Measurements from ENCODE around the gene MATN3. TPM values are rescaled to one million over a fixed set of nuclear protein-coding genes. Genes with fewer than 3 reads are reported as not detected.

The MATN3 gene
- total and polyA plus RNA-seq, 8 donors: 3.7 to 12.0 (median 9.4) TPM

DNA sequence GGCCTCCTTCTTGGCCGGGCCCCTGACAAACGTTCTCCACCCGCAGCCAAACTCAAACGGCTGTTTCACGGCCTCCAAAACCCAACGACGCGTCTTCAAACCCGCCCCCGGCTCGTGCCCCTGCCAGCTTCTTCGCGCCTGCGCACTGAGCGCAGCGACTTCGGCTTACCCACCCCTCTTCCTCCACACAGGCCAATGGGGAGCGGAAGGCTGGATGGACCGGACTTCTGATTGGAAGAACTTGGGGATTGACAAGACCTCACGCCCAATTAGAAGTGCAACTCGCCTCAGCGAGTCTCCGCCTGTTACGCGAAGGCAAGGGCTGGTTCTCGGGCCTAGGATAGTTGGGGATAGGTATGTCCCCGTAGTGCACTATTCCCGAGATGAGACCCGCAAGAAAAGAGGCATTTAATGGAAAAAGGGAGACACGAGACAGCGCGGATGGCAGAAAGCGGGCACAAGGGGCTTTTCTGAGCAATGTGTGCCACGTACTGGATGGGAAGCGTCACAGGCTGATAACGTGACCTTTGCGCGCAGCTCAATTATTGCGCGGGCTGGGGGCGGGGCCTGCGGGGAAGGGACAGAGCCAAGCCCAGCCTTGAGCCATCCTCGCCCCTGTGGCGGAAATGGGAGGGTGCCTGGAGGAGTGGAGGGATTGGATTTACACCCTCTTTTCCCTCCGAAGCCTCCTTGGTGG is 39.2 kb upstream of the MATN3 start, which contains the start of gene LAPTM4A:
Gene LAPTM4A, minus strand, starts transcription at position 97 of the 697 bp plus-strand sequence. CDS start 108 bp downstream, outside the sequence.
- Histone ChIP-seq H3K9me3 (no peaks in the 10 kb centered on the region), H3K27ac (peak within 1 kb of the TSS; percentile 98 to 99), H3K27me3 (no peaks in the 10 kb centered on the region), H3K36me3 (no peaks in the 10 kb centered on the region), H3K4me1 (peaks cover 17 to 41% of the 10 kb centered on the region in 2 donors), H3K4me3 (peak within 1 kb of the TSS; percentile 61 to 76)
- TF ChIP-seq, protein P1, sequence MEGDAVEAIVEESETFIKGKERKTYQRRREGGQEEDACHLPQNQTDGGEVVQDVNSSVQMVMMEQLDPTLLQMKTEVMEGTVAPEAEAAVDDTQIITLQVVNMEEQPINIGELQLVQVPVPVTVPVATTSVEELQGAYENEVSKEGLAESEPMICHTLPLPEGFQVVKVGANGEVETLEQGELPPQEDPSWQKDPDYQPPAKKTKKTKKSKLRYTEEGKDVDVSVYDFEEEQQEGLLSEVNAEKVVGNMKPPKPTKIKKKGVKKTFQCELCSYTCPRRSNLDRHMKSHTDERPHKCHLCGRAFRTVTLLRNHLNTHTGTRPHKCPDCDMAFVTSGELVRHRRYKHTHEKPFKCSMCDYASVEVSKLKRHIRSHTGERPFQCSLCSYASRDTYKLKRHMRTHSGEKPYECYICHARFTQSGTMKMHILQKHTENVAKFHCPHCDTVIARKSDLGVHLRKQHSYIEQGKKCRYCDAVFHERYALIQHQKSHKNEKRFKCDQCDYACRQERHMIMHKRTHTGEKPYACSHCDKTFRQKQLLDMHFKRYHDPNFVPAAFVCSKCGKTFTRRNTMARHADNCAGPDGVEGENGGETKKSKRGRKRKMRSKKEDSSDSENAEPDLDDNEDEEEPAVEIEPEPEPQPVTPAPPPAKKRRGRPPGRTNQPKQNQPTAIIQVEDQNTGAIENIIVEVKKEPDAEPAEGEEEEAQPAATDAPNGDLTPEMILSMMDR (IDR thresholded peaks at IDR 0.05): peak; percentile 15 to 36
- peak; percentile 98 to 100 (median 100) for DNase-seq
- peak; percentile 94 for ATAC-seq
- intact Hi-C loops (cut with DNase I): no loop called here

DNA sequence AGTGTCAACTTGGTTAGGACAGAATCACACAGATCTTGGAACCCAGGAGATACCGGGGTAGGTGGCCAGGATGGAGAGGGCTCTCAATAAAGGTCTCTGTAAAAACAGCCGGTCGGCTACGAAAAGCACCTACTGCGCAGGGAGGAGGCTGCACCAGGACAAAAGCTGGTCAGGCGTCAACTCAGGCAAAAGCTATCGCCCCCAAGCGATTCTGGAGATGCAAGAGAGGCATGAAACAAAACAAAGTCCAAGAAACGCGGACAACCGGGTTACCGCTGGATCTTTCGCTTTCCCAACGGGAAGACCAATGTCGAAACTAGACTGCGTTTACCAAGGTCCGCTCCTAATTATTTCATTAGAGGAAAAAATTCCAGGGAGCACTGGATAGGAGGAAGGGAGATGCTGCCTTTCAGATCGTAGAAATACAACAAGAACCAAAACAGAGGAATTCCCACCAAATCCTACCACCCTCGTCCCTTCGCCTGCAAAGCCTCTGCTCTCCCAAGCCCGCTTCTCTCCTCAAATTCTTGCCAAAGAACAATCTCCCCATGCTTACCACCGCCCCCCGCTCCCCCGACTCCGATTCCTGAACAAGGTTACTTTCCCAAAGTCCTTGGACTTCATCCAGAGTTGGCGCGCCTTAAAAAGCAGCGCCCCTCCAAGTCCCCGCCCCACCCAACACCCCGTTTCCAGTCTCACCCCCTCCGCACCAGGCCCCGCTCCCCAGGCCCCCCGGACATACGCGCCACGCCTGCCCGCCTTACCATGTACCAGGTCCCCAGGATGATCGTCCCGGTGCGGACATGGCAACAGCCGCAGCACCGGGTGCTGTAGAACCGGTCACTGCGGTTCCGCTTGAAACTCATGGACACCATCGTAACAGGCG is 38.4 kb upstream of the MATN3 start:
- H3K36me3 ChIP-seq: no peaks in the 10 kb centered on the region
- DNase-seq: peak in 3 of 4 donors; percentile 54 to 78 (median 62)
- TF ChIP-seq, protein P1 (IDR thresholded peaks at IDR 0.05): no peak
- no peaks in the 10 kb centered on the region for H3K9me3 ChIP-seq
- peak overlapping the region; percentile 98 to 99 for H3K27ac ChIP-seq
- peak; percentile 16 for ATAC-seq
- H3K4me1 ChIP-seq: peaks cover 17 to 49% of the 10 kb centered on the region in 2 donors
- peak overlapping the region; percentile 61 to 76 for H3K4me3 ChIP-seq
- intact Hi-C loops (cut with DNase I): no loop called here
- no peaks in the 10 kb centered on the region for H3K27me3 ChIP-seq

DNA sequence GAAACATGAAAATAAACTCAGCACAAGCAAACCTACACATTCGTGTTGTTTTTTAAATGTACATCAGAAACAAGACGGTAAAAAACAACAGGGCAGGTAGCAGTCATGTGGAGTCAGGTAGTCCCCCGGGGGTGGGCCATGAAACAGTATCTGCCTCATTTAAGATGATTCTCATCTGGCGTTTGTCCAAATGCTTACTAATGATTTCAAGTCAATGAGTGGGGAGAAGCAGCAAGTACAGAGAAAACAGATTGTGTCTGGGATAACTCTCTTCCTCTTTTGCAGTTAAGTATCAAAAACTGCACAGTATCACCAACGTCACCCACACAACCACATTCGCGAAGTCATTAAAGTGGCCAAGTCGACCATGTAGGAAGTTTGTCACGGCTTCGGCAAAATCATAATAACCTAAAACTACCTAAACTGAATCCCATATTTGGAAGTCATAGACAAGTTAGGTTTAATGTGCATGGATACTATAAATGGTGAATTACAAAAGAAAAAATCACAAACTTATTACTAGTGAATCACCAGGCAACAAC is 37.7 kb upstream of the MATN3 start:
- no peaks in the 10 kb centered on the region for H3K27me3 ChIP-seq
- DNase-seq (peak in 3 of 4 donors; percentile 48 to 72 (median 49)), ATAC-seq (peak; percentile 2)
- peak overlapping the region; percentile 98 to 99 for H3K27ac ChIP-seq
- intact Hi-C loops (cut with DNase I): no loop called here
- peaks cover 17 to 56% of the 10 kb centered on the region in 2 donors for H3K4me1 ChIP-seq
- peak overlapping the region; percentile 61 to 76 for H3K4me3 ChIP-seq
- H3K36me3 ChIP-seq: no peaks in the 10 kb centered on the region
- no peaks in the 10 kb centered on the region for H3K9me3 ChIP-seq
- TF ChIP-seq, protein P1 (IDR thresholded peaks at IDR 0.05): no peak

DNA sequence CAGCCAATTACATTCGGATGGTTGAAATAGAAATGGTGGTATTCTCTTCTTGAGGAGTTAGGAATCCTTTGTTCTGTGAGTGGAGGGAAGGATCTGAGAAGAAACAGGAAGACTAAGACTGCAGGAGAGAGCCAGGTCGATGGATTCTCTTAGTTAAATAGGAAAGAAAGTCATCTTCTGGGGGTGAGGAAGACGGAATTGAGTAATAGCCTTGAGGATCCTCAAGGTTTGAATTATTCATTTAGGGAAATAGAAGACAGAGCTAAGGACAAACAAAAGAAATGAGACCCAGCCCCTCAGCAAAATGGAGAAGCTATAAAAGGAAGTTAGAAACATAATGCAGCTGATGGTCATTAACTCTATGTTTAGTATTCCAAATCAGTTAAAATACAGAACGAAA is 37.2 kb upstream of the MATN3 start:
- TF ChIP-seq, protein P1 (IDR thresholded peaks at IDR 0.05): no peak
- peaks cover 17 to 60% of the 10 kb centered on the region in 2 donors for H3K4me1 ChIP-seq
- no peaks in the 10 kb centered on the region for H3K9me3 ChIP-seq
- DNase-seq (peak in 1 of 4 donors; percentile 30), ATAC-seq (no peak)
- H3K27me3 ChIP-seq: no peaks in the 10 kb centered on the region
- H3K27ac ChIP-seq: peak overlapping the region; percentile 98 to 99
- intact Hi-C loops (cut with DNase I): no loop called here
- peak overlapping the region; percentile 61 to 76 for H3K4me3 ChIP-seq
- H3K36me3 ChIP-seq: no peaks in the 10 kb centered on the region

All from left lung (tissue), 10 donors.